Hepatocyte (in vitro differentiated cells): Measurements from ENCODE around the gene SYNDIG1.

Experiments used
- CTCF ChIP-seq: fragments of 200-600 bp; sonication (generic); IDR thresholded peaks from 2 replicates; pipeline ENCODE4 v1.5.1; 2016; ENCODE audit warnings: antibody characterized with exemption, mild to moderate bottlenecking; ENCODE audit not compliant: poor library complexity
- EZH2 ChIP-seq: fragments of 200-600 bp; sonication (generic); IDR thresholded peaks from 2 replicates; pipeline ENCODE4 v1.6.1; 2016; ENCODE audit warnings: antibody characterized with exemption, mild to moderate bottlenecking, borderline replicate concordance
- EZH2phosphoT487 ChIP-seq: fragments of 200-600 bp; sonication (generic); IDR thresholded peaks from one replicate; pipeline ENCODE4 v1.6.1; 2018; ENCODE audit warnings: antibody characterized with exemption, mild to moderate bottlenecking, low read depth, moderate library complexity; ENCODE audit not compliant: unreplicated experiment, severe bottlenecking

DNA sequence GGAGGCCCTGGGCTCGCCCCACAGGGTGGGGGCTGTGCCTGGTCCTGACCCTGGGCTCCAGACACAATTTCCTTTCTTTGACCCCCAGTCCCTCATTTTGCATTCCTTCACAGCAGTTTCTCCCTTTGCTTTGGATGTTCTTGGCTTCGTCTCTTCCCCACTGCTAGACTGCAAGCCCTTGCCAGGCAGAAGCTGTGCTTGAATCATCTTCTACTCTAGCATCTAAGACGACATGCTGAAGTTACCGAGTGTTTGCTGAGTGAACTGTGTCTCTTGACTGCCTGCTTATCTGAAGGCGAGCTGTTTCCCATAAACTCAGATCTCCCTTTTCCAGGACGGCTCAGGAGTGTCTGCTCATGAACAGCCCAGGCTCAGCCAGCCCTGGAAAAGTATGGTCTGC, 14.3 kb upstream of the SYNDIG1 start:
- no peak for TF ChIP-seq CTCF
- TF ChIP-seq EZH2phosphoT487: no peak
- TF ChIP-seq EZH2: no peak
